GM21576 (cell line): ENCODE data around the gene CAPN7.

Experiments used
- ATAC-seq: cut with Tn5 transposase; IDR thresholded peaks from one replicate; pipeline ENCODE4 v1.9.1; 2021; ENCODE audit warnings: mild to moderate bottlenecking, moderate library complexity; ENCODE audit not compliant: unreplicated experiment

Gene CAPN7

GRCh38 chr3:15294929-15295328 lies 88.9 kb downstream of the CAPN7 start:
- no peak for ATAC-seq

GRCh38 chr3:15295506-15295905 lies 89.5 kb downstream of the CAPN7 start:
- ATAC-seq = no peak

- no peak for ATAC-seq
These were observed 91.7 kb downstream of the CAPN7 start for GRCh38 chr3:15297608-15298350.

DNA sequence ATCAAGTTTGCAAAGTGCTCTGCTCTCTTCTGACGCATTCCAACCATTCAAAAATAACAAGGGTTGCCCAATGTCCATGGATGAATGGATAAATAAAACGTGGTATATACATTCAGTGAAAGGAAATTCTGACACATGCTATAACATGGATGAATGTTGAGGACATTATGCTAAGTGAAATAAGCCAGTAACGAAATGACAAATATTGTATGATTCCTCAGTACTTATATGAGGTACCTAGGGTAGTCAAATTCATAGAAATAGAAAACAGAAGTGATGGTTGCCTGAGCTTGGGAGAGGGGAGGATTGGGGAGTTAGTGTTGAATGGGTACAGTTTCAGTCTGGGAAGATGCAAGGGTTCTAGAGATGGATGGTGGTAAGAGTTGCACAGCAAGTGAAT lies 92.5 kb downstream of the CAPN7 start:
- no peak for ATAC-seq

DNA sequence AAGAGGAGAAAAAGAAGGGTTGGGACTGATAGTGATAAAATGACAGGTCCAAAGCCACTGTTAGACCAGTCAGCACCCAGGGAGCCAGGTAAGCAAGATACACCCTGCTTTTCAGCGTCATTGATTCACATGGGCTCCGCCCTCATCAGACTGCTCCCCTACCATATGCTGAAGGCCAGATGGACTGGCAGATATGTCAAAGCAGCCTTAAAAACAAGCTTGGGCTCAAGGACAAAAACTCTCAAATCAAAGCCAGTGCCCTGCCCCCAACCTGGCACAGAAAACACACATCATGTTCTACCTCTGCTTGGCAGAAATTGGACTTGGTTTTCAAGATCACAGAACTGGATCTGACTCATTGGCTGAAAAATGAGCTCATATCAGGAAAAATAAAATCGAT lies 93.0 kb downstream of the CAPN7 start:
- no peak for ATAC-seq

GRCh38 chr3:15300323-15301078 lies 94.5 kb downstream of the CAPN7 start:
- ATAC-seq = no peak

GRCh38 chr3:15301761-15302160 lies 95.7 kb downstream of the CAPN7 start:
- no peak for ATAC-seq
